Spinal cord (tissue), 10 donors: ENCODE measurements around the gene NCAPH2. TPM values are rescaled to one million over a fixed set of nuclear protein-coding genes. Genes with fewer than 3 reads are reported as not detected.

Experiments used
- DNase-seq, 6 donors: peaks; one replicate each; pipeline versions ENCODE4 v3.0.0 to v3.0.0-alpha.2; 2013 to 2015; ENCODE audit warnings: low spot score in 6 of 6, low read depth in 4 of 6
- H3K27ac ChIP-seq: one replicate; pipeline ENCODE4 v1.5.1; 2013; ENCODE audit warnings: low read depth, low read length, control low read depth
- H3K27me3 ChIP-seq: one replicate; pipeline ENCODE4 v1.6.1; 2013; ENCODE audit warnings: low read length; ENCODE audit not compliant: control insufficient read depth, insufficient read depth
- H3K36me3 ChIP-seq: one replicate; pipeline ENCODE4 v1.6.1; 2013; ENCODE audit warnings: low read length; ENCODE audit not compliant: control insufficient read depth, insufficient read depth
- H3K4me1 ChIP-seq: one replicate; pipeline ENCODE4 v1.6.1; 2013; ENCODE audit warnings: low read length; ENCODE audit not compliant: control insufficient read depth, insufficient read depth
- H3K4me3 ChIP-seq: one replicate; pipeline ENCODE4 v1.5.1; 2013; ENCODE audit warnings: low read depth, low read length, control low read depth
- H3K9me3 ChIP-seq: one replicate; pipeline ENCODE4 v1.6.1; 2013; ENCODE audit warnings: low read length; ENCODE audit not compliant: control insufficient read depth, insufficient read depth
- WGBS: methylation state at CpG from one replicate; pipeline ENCODE4 v1.1.5; 2013; ENCODE audit warnings: missing lambda C conversion rate; ENCODE audit not compliant: insufficient coverage; 5-methylcytosine and 5-hydroxymethylcytosine counted together
- polyA plus RNA-seq, 2 donors: library from polyadenylated mRNA; unstranded; fragments of 120-200 nt; gene quantifications; one replicate each; pipeline ENCODE4 v1.2.1, GENCODE V29; 2013; ENCODE audit not compliant: insufficient read length in 2 of 2
- total RNA-seq, 2 donors: library from RNA; depleted of rRNA in 1 of 2; stranded (reverse); fragments of 120-200 nt in 1 of 2; fragments of >200 nt in 1 of 2; gene quantifications; one replicate each; pipeline versions ENCODE4 v1.2.3 to v1.2.4, GENCODE V29; 2013 to 2014
- donor health status: healthy.

NCAPH2 gene
- total and polyA plus RNA-seq, 4 donors, result 32.8 to 86.9 (median 67.9) TPM

- no peaks in the 10 kb centered on the region for H3K4me1 ChIP-seq
- WGBS, result 97% methylated on average over 5 of the region's 8 CpGs
- no peak overlapping the region for H3K27ac ChIP-seq
- H3K4me3 ChIP-seq, result no peak overlapping the region
- DNase-seq, result no peak
- H3K27me3 ChIP-seq, result peaks cover 17% of the 10 kb centered on the region
- no peaks in the 10 kb centered on the region for H3K9me3 ChIP-seq
- H3K36me3 ChIP-seq, result no peaks in the 10 kb centered on the region
Measured at GRCh38 chr22:50553310-50553709, 45.3 kb downstream of the NCAPH2 start.

GRCh38 chr22:50556703-50557102 is 48.7 kb downstream of the NCAPH2 start:
- Histone ChIP-seq H3K9me3 (no peaks in the 10 kb centered on the region), H3K4me1 (no peaks in the 10 kb centered on the region), H3K27ac (no peak overlapping the region), H3K27me3 (peaks cover 3% of the 10 kb centered on the region), H3K4me3 (no peak overlapping the region), H3K36me3 (no peaks in the 10 kb centered on the region)
- no CpG with 5 or more reads among the region's 5 CpGs for WGBS
- DNase-seq, result peak in 1 of 6 donors; percentile 5

DNA sequence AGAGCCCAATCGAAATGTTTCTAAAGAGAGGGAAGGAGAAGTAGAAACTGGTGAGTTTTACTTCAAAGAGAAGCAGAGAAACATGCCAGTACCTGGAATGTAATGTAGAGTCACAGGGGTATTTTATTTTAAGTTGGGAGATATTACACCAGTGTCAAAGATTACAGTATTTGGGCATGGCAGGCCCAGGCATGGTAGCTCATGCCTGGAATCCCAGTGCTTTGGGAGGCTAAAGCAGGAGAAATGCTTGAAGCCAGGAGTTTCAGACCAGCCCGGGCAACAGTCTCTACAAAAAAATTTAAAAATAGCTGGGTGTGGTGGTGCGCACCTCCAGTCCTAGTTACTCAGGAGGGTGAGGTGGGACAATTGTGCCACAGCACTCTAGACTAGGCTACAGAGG is 52.0 kb downstream of the NCAPH2 start:
- H3K27me3 ChIP-seq, result no peaks in the 10 kb centered on the region
- H3K9me3 ChIP-seq, result no peaks in the 10 kb centered on the region
- H3K36me3 ChIP-seq, result no peaks in the 10 kb centered on the region
- H3K4me3 ChIP-seq, result no peak overlapping the region
- H3K4me1 ChIP-seq, result peaks cover 15% of the 10 kb centered on the region
- no peak overlapping the region for H3K27ac ChIP-seq
- WGBS, result 87% methylated on average over 1 of the region's 3 CpGs
- DNase-seq, result no peak

DNA sequence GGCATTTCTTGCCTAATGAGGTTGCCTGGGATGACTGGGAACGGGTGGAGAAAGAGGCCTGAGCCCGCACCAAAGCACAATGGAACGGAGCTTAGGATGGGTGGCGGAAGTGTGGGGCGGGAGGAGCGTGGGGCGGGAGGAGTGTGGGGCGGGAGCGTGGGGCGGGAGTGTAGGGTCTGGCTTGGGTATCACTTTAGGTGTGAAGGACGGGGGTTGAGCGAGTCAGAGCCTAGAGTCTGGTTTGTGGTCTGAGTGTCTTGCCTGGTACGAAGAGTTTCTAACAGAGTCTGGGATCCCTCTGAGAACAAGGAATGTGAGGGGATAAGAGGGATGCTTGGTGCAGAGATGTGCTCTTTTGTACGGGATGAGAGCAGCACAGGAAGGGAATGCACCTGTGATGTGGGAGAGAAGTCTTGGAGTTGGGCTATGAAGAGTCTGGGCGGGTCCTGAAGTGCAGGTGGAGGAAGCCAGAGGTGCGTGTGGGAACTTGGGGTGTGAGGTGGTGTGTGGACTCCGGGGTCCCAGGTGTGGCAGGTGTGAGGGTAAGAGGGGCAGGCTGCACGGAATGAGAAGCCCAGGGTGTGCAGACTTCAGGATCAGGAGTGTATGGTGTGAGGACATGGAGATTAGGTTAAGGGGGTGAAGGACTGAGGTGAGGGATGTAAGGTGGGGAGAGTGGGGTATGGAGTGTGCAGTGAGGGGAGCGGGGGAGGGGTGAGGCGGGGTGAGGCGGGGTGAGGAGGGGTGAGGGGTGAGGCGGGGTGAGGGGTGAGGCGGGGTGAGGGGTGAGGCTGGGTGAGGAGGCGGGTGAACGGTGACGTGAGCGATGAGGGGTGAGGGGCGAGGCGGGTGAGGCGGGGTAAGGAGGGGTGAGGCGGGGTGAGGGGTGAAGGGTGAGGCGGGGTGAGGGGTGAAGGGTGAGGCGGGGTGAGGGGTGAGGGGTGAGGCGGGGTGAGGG is 53.7 kb downstream of the NCAPH2 start:
- Histone ChIP-seq H3K27me3 (no peaks in the 10 kb centered on the region), H3K36me3 (no peaks in the 10 kb centered on the region), H3K4me1 (peaks cover 15% of the 10 kb centered on the region), H3K9me3 (no peaks in the 10 kb centered on the region), H3K27ac (no peak overlapping the region), H3K4me3 (no peak overlapping the region)
- 70% methylated on average over 18 of the region's 34 CpGs for WGBS
- DNase-seq, result no peak

- Histone ChIP-seq H3K4me1 (peaks cover 15% of the 10 kb centered on the region), H3K27me3 (no peaks in the 10 kb centered on the region), H3K4me3 (peak within 1 kb of the TSS; percentile 79), H3K9me3 (no peaks in the 10 kb centered on the region), H3K27ac (no peak within 1 kb of the TSS), H3K36me3 (peaks cover 2% of the 10 kb centered on the region)
- under 1% methylated on average over 52 of the region's 61 CpGs for WGBS
- peak; percentile 79 to 98 (median 92) for DNase-seq
Measured at GRCh38 chr22:50562523-50563412, 54.7 kb downstream of the NCAPH2 start, which contains the start of gene SYCE3. Gene SYCE3, minus strand, starts transcription at chr22:50562919. Its CDS starts 6,514 bp downstream, at chr22:50556405.

GRCh38 chr22:50563413-50564160 is 55.6 kb downstream of the NCAPH2 start:
- 17% methylated on average over 15 of the region's 17 CpGs for WGBS
- H3K36me3 ChIP-seq, result peaks cover 7% of the 10 kb centered on the region
- peaks cover 15% of the 10 kb centered on the region for H3K4me1 ChIP-seq
- no peak overlapping the region for H3K27ac ChIP-seq
- DNase-seq, result peak in 1 of 6 donors; percentile 27
- no peaks in the 10 kb centered on the region for H3K27me3 ChIP-seq
- H3K9me3 ChIP-seq, result no peaks in the 10 kb centered on the region
- H3K4me3 ChIP-seq, result peak overlapping the region; percentile 79

DNA sequence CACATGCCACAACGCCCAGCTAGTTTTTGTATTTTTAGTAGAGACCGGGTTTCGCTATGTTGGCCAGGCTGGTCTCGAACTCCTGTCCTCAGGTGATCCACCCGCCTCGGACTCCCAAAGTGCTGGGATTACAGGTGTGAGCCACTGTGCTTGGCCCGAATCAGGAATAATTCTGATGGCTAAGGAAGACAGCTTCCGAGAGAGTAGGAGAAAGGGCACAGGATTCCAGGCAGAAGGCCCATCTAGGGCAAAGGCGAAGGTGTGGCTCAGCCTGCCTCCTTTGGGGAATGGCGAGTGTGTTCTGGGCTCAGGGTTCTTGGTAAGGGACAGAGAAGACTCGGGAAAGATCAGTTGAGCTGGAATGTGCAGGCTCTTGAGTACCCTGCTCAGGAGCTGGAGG is 56.3 kb downstream of the NCAPH2 start:
- 87% methylated on average over 9 of the region's 11 CpGs for WGBS
- Histone ChIP-seq H3K4me1 (peaks cover 15% of the 10 kb centered on the region), H3K36me3 (peaks cover 14% of the 10 kb centered on the region), H3K27ac (no peak overlapping the region), H3K27me3 (no peaks in the 10 kb centered on the region), H3K9me3 (no peaks in the 10 kb centered on the region), H3K4me3 (no peak overlapping the region)
- no peak for DNase-seq

- Histone ChIP-seq H3K27ac (no peak overlapping the region), H3K4me3 (no peak overlapping the region), H3K27me3 (no peaks in the 10 kb centered on the region), H3K4me1 (peaks cover 15% of the 10 kb centered on the region), H3K36me3 (peaks cover 48% of the 10 kb centered on the region), H3K9me3 (no peaks in the 10 kb centered on the region)
- WGBS, result 93% methylated on average over 6 of the region's 7 CpGs
- DNase-seq, result no peak
Measured at GRCh38 chr22:50567721-50568252, 59.8 kb downstream of the NCAPH2 start.

DNA sequence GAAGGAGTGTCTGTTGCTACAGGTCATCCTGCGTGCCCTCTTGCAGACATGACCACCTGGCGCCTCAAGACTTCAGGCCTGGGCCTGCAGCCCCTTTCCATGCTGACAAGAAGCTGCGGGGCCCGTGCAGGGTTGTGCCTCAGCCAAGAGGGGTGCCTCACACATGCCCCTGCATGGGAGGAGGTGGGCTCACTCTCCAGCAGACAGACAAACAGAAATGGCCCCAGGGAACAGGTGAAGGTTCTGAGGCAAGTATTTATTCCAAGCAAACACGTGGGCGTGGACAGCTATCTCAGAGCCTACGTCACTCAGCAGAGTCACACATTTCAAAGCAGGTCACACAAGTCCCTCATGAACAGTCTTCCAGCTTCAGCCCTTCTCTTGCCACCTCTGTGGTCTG is 60.6 kb downstream of the NCAPH2 start:
- WGBS, result 91% methylated on average over 4 of the region's 7 CpGs
- H3K36me3 ChIP-seq, result peaks cover 57% of the 10 kb centered on the region
- no peak overlapping the region for H3K27ac ChIP-seq
- H3K4me1 ChIP-seq, result peaks cover 12% of the 10 kb centered on the region
- H3K4me3 ChIP-seq, result no peak overlapping the region
- H3K27me3 ChIP-seq, result no peaks in the 10 kb centered on the region
- DNase-seq, result no peak
- H3K9me3 ChIP-seq, result no peaks in the 10 kb centered on the region
